Endothelial cell of umbilical vein (primary cell): Measurements from ENCODE around the gene ZBTB7C. TPM values are rescaled to one million over a fixed set of nuclear protein-coding genes. Genes with fewer than 3 reads are reported as not detected.

Experiments used
- BruUV-seq: library from RNA; stranded (reverse); fragments of 400-500 nt; replicated peaks from 2 replicates; lab custom pipeline; 2021; lab: Mats Ljungman, UMichigan
- CTCF ChIA-PET: fragments of 300-600, 350-600 bp; sonication (Branson Sonifier 250); formaldehyde crosslinking; loops from one replicate; lab custom pipeline; 2021; ENCODE audit warnings: antibody characterized with exemption, inconsistent platforms; lab: Charles Lee
- POLR2A ChIA-PET: fragments of 300-600, 350-600 bp; sonication (Branson Sonifier 250); formaldehyde crosslinking; loops from one replicate; lab custom pipeline; 2021; ENCODE audit warnings: antibody characterized with exemption, inconsistent platforms; lab: Charles Lee
- DNase-seq: peaks from one replicate; pipeline ENCODE4 v3.0.0-alpha.2; 2011; ENCODE audit warnings: low read depth, low spot score
- FAIRE-seq: peaks from 2 replicates; lab custom pipeline; 2011; peaks lifted over from hg19 to GRCh38; lab: Jason Lieb, UNC
- H2AFZ ChIP-seq: 2 replicates; pipeline ENCODE4 v1.6.0; 2012; ENCODE audit warnings: low read depth, low read length, control low read depth, inconsistent platforms
- H3K27ac ChIP-seq: 2 replicates; pipeline ENCODE4 v1.5.1; 2011; ENCODE audit warnings: low read depth, mild to moderate bottlenecking, control low read depth, low read length, moderate library complexity; ENCODE audit not compliant: insufficient read depth
- H3K27me3 ChIP-seq, 2 experiments: 2 replicates each; pipeline versions ENCODE4 v1.6.0 to v1.6.1; 2011; ENCODE audit warnings: low read length in 2 of 2, mixed read lengths in 1 of 2; ENCODE audit not compliant: control insufficient read depth in 2 of 2, insufficient read depth in 2 of 2
- H3K36me3 ChIP-seq, 2 experiments: 2 replicates in 1 of 2; 3 replicates in 1 of 2; pipeline ENCODE4 v1.5.1; 2011; ENCODE audit warnings: low read length in 2 of 2, mild to moderate bottlenecking in 1 of 2, moderate library complexity in 1 of 2; ENCODE audit not compliant: control insufficient read depth in 2 of 2, insufficient read depth in 2 of 2; ENCODE audit errors: extremely low read depth in 1 of 2
- H3K4me1 ChIP-seq: 3 replicates; pipeline ENCODE4 v1.5.1; 2011; ENCODE audit warnings: mild to moderate bottlenecking, low read length; ENCODE audit not compliant: control insufficient read depth, insufficient read depth; ENCODE audit errors: extremely low read depth
- H3K4me2 ChIP-seq: 2 replicates; pipeline ENCODE4 v1.6.1; 2011; ENCODE audit warnings: low read length, control low read depth, mixed read lengths; ENCODE audit not compliant: insufficient read depth
- H3K4me3 ChIP-seq, 3 experiments: fragments of 200-600 bp in 1 of 3; sonication (generic), shearing (Covaris generic) in 1 of 3; replicated peaks in 1 of 3; 2 replicates each; pipeline ENCODE4 v1.5.1; 2011 to 2016; ENCODE audit warnings: control low read depth in 3 of 3, low read length in 3 of 3, mild to moderate bottlenecking in 2 of 3, inconsistent platforms in 1 of 3, low read depth in 1 of 3, moderate library complexity in 1 of 3; ENCODE audit not compliant: insufficient read depth in 1 of 3
- H3K79me2 ChIP-seq: 2 replicates; pipeline ENCODE4 v1.6.0; 2012; ENCODE audit warnings: low read length, inconsistent platforms; ENCODE audit not compliant: control insufficient read depth, insufficient read depth
- H3K9ac ChIP-seq: replicated peaks from 2 replicates; pipeline ENCODE3; 2011; ENCODE audit warnings: low read length, control low read depth; ENCODE audit not compliant: insufficient read depth; ENCODE audit errors: extremely low read depth
- H3K9me1 ChIP-seq: replicated peaks from 3 replicates; pipeline ENCODE4 v1.6.0; 2011; ENCODE audit warnings: mild to moderate bottlenecking, low read length; ENCODE audit not compliant: control insufficient read depth, insufficient read depth; ENCODE audit errors: extremely low read depth
- H3K9me3 ChIP-seq: replicated peaks from 2 replicates; pipeline ENCODE4 v1.5.1; 2012; ENCODE audit warnings: low read length, inconsistent platforms; ENCODE audit not compliant: control insufficient read depth, insufficient read depth
- H4K20me1 ChIP-seq: replicated peaks from 2 replicates; pipeline ENCODE3; 2011; ENCODE audit warnings: mild to moderate bottlenecking, low read length; ENCODE audit not compliant: control insufficient read depth, insufficient read depth; ENCODE audit errors: extremely low read depth
- CTCF ChIP-seq, 2 donors: IDR thresholded peaks; 1 replicate in 1 of 2; 2 replicates in 1 of 2; pipeline ENCODE4 v1.5.1; 2011; ENCODE audit warnings: low read length in 2 of 2, mild to moderate bottlenecking in 2 of 2, moderate library complexity in 2 of 2, control low read depth in 1 of 2, inconsistent platforms in 1 of 2, low read depth in 1 of 2; ENCODE audit not compliant: insufficient read depth in 1 of 2; ENCODE audit errors: extremely low read depth in 1 of 2
- FOS ChIP-seq: IDR thresholded peaks from 2 replicates; pipeline ENCODE4 v1.6.1; 2011; ENCODE audit warnings: mild to moderate bottlenecking, low read length, moderate library complexity, borderline replicate concordance; ENCODE audit not compliant: insufficient read depth
- GATA2 ChIP-seq: IDR thresholded peaks from 2 replicates; pipeline ENCODE4 v1.7.0; 2011; ENCODE audit warnings: low read depth, mild to moderate bottlenecking, moderate library complexity, mixed read lengths, low read length; ENCODE audit not compliant: insufficient read length, insufficient read depth
- JUN ChIP-seq: IDR thresholded peaks from 2 replicates; pipeline ENCODE4 v1.6.1; 2011; ENCODE audit warnings: borderline replicate concordance, low read depth; ENCODE audit not compliant: insufficient read length, insufficient read depth
- MAX ChIP-seq: IDR thresholded peaks from 2 replicates; pipeline ENCODE4 v1.6.1; 2011; ENCODE audit not compliant: insufficient read depth, insufficient read length
- MYC ChIP-seq: IDR thresholded peaks from one replicate; pipeline ENCODE4 v1.6.1; 2011; ENCODE audit warnings: mild to moderate bottlenecking, low read depth, low read length
- POLR2A ChIP-seq: IDR thresholded peaks from 2 replicates; pipeline ENCODE4 v1.6.1; 2012; ENCODE audit warnings: low read depth, mild to moderate bottlenecking, control low read depth, low read length
- POLR2AphosphoS5 ChIP-seq: IDR thresholded peaks from 2 replicates; pipeline ENCODE4 v1.6.1; 2012; ENCODE audit warnings: low read depth, mild to moderate bottlenecking, control low read depth, low read length, moderate library complexity; ENCODE audit not compliant: insufficient read depth
- dilution Hi-C: fragments of 300-500 bp; cut with MboI; formaldehyde crosslinking; loops from one replicate; pipeline ENCODE4 v1.15.0; 2019; ENCODE audit warnings: low sequenced_read_pairs; ENCODE audit not compliant: extremely low pct_ligation_motif_present
- intact Hi-C: fragments of 100-400 bp; cut with micrococcal nuclease; formaldehyde crosslinking; loops from one replicate; pipeline ENCODE4 v1.10.0; 2022
- polyA plus RNA-seq, 4 experiments: library from polyadenylated mRNA; depleted of rRNA in 3 of 4; stranded (reverse) in 3 of 4; unstranded in 1 of 4; fragments of >200 nt; gene quantifications; 2 replicates each; pipeline versions ENCODE4 v1.2.1 to v1.2.3, GENCODE V29; 2011 to 2012; ENCODE audit warnings: missing spikeins in 1 of 4
- total RNA-seq: library from RNA; stranded (reverse); gene quantifications from 2 replicates; pipeline ENCODE4 v1.2.3, GENCODE V29; 2021

The ZBTB7C gene
- total and polyA plus RNA-seq, 2 donors (not counting 3 experiments of a cell fraction or from before 2014, with no cell fraction given): not detected

- intact Hi-C loops: no loop called here
- Histone ChIP-seq H3K9me3 (no peaks in the 10 kb centered on the region), H3K9ac (no peak overlapping the region), H4K20me1 (no peaks in the 10 kb centered on the region), H3K9me1 (no peaks in the 10 kb centered on the region), H3K79me2 (no peaks in the 10 kb centered on the region), H3K4me3 (no peak overlapping the region), H3K36me3 (no peaks in the 10 kb centered on the region), H3K4me2 (no peak overlapping the region), H3K27ac (no peak overlapping the region), H3K27me3 (no peaks in the 10 kb centered on the region), H3K4me1 (no peaks in the 10 kb centered on the region), H2AFZ (no peak overlapping the region)
- dilution Hi-C loops: no loop called here
- ChIA-PET POLR2A (no interaction called here), CTCF (no interaction called here)
- FAIRE-seq (no peak), DNase-seq (no peak)
- no peak for TF ChIP-seq JUN
- no peak for TF ChIP-seq POLR2A
- no TSS peak for BruUV-seq
Observed at GRCh38 chr18:48216639-48217257, 192.4 kb downstream of the ZBTB7C start.

GRCh38 chr18:48215876-48216638, 193.1 kb downstream of the ZBTB7C start:
- Histone ChIP-seq H3K9ac (no peak overlapping the region), H3K4me3 (no peak overlapping the region), H3K9me1 (no peaks in the 10 kb centered on the region), H4K20me1 (no peaks in the 10 kb centered on the region), H3K4me2 (no peak overlapping the region), H3K9me3 (no peaks in the 10 kb centered on the region), H3K27ac (no peak overlapping the region), H3K36me3 (no peaks in the 10 kb centered on the region), H3K27me3 (no peaks in the 10 kb centered on the region), H3K4me1 (no peaks in the 10 kb centered on the region), H2AFZ (no peak overlapping the region), H3K79me2 (no peaks in the 10 kb centered on the region)
- DNase-seq (no peak), FAIRE-seq (no peak)
- BruUV-seq: no TSS peak
- dilution Hi-C loops: no loop called here
- TF ChIP-seq POLR2AphosphoS5 (no peak), MAX (no peak), FOS (no peak), MYC (no peak), GATA2 (no peak), JUN (no peak), CTCF (IDR thresholded peaks at IDR 0.05; ENCODE audit: extremely low read depth in 1 of 2, insufficient read depth in 1 of 2, low read depth in 1 of 2, low read length in 2 of 2) (no peak)
- intact Hi-C loops: no loop called here
- CTCF ChIA-PET: no interaction called here
- POLR2A ChIA-PET: no interaction called here
